HepG2 (cell line): ENCODE results near the gene SKP2. TPM values are rescaled to one million over a fixed set of nuclear protein-coding genes. Genes with fewer than 3 reads are reported as not detected.

Experiments
- ARHGAP35 ChIP-seq: sonication (generic); formaldehyde crosslinking; IDR thresholded peaks from 2 replicates; pipeline ENCODE4 v1.9.0; 2022; ENCODE audit warnings: mild to moderate bottlenecking, inconsistent platforms, moderate library complexity, missing genetic modification reagents, borderline replicate concordance
- HMGXB4 ChIP-seq, 2 experiments: sonication (generic) in 1 of 2; formaldehyde crosslinking in 1 of 2; IDR thresholded peaks; 2 replicates each; pipeline versions ENCODE4 v1.4.0 to v1.6.1; 2018 to 2020; ENCODE audit warnings: missing genetic modification reagents in 2 of 2, borderline replicate concordance in 1 of 2, low read depth in 1 of 2, mild to moderate bottlenecking in 1 of 2, missing biosample characterization in 1 of 2
- MIER3 ChIP-seq: IDR thresholded peaks from 2 replicates; pipeline ENCODE4 v1.6.1; 2016; ENCODE audit warnings: missing compliant biosample characterization, borderline replicate concordance
- MXD1 ChIP-seq: sonication (generic); formaldehyde crosslinking; IDR thresholded peaks from 2 replicates; pipeline ENCODE4 v1.4.0; 2020; ENCODE audit warnings: mild to moderate bottlenecking, missing genetic modification reagents
- NFYC ChIP-seq: IDR thresholded peaks from 2 replicates; pipeline ENCODE4 v1.6.1; 2016; ENCODE audit warnings: missing genetic modification reagents, missing compliant biosample characterization
- RXRB ChIP-seq: IDR thresholded peaks from 2 replicates; pipeline ENCODE4 v1.6.1; 2016; ENCODE audit warnings: borderline replicate concordance, missing genetic modification reagents, missing compliant biosample characterization
- YEATS4 ChIP-seq: sonication (generic); formaldehyde crosslinking; IDR thresholded peaks from 2 replicates; pipeline ENCODE4 v1.4.0; 2020; ENCODE audit warnings: missing genetic modification reagents, borderline replicate concordance
- ZNF317 ChIP-seq: sonication (generic); formaldehyde crosslinking; IDR thresholded peaks from 2 replicates; pipeline ENCODE4 v1.5.0; 2020; ENCODE audit warnings: mild to moderate bottlenecking, missing genetic modification reagents
- ZNF878 ChIP-seq: sonication (generic); formaldehyde crosslinking; IDR thresholded peaks from 2 replicates; pipeline ENCODE4 v1.8.1; 2023; ENCODE audit warnings: mild to moderate bottlenecking, missing genetic modification reagents, moderate library complexity
- polyA plus RNA-seq, 8 experiments: library from polyadenylated mRNA; depleted of rRNA in 3 of 8; stranded (reverse) in 7 of 8; unstranded in 1 of 8; fragments of >200 nt; fragmentation: Illumina TruSeq in 4 of 8; extraction: Trizol in 4 of 8; gene quantifications; 2 replicates each; pipeline versions ENCODE4 v1.2.1 to v1.2.3, GENCODE V29; 2011 to 2016; ENCODE audit warnings: low read depth in 4 of 8, missing spikeins in 1 of 8, mixed read lengths in 1 of 8; ENCODE audit not compliant: insufficient read depth in 1 of 8
- total RNA-seq, 5 experiments: library from RNA; depleted of rRNA; stranded (reverse); fragments of >200 nt; fragmentation: Illumina TruSeq; extraction: Trizol; gene quantifications; 2 replicates each; pipeline ENCODE4 v1.2.3, GENCODE V29; 2016; ENCODE audit warnings: low read depth in 1 of 5
- TF ChIP-seq, protein P1 (sequence below): sonication (generic); formaldehyde crosslinking; IDR thresholded peaks from 2 replicates; pipeline ENCODE4; 2020; ENCODE audit warnings: missing genetic modification reagents, mild to moderate bottlenecking, borderline replicate concordance
- TF ChIP-seq, protein P2 (sequence below), 2 experiments: fragments of 450-650 bp in 1 of 2; sonication (generic) in 1 of 2; formaldehyde crosslinking in 1 of 2; IDR thresholded peaks; 2 replicates each; pipeline versions ENCODE4 v1.6.1 to v1.8.0; 2016 to 2022; ENCODE audit warnings: antibody characterized with exemption in 1 of 2, mild to moderate bottlenecking in 1 of 2, missing genetic modification reagents in 1 of 2

SKP2 gene
- total and polyA plus RNA-seq, 2 of the 13 experiments (the other 11 are each of a cell fraction or from before 2014, with no cell fraction given): 29.6 to 84.1 TPM

- TF ChIP-seq HMGXB4 (CRISPR knock-in tag; IDR thresholded peaks at IDR 0.05; ENCODE audit: borderline replicate concordance in 1 of 2, low read depth in 1 of 2): peak; percentile 56 to 76; a peak in 3 of 4 replicates
- peak; percentile 73; the same call in 1 of the 2 replicates for TF ChIP-seq MIER3 (CRISPR knock-in tag)
- peak; percentile 58 for TF ChIP-seq NFYC
- TF ChIP-seq, protein P1, sequence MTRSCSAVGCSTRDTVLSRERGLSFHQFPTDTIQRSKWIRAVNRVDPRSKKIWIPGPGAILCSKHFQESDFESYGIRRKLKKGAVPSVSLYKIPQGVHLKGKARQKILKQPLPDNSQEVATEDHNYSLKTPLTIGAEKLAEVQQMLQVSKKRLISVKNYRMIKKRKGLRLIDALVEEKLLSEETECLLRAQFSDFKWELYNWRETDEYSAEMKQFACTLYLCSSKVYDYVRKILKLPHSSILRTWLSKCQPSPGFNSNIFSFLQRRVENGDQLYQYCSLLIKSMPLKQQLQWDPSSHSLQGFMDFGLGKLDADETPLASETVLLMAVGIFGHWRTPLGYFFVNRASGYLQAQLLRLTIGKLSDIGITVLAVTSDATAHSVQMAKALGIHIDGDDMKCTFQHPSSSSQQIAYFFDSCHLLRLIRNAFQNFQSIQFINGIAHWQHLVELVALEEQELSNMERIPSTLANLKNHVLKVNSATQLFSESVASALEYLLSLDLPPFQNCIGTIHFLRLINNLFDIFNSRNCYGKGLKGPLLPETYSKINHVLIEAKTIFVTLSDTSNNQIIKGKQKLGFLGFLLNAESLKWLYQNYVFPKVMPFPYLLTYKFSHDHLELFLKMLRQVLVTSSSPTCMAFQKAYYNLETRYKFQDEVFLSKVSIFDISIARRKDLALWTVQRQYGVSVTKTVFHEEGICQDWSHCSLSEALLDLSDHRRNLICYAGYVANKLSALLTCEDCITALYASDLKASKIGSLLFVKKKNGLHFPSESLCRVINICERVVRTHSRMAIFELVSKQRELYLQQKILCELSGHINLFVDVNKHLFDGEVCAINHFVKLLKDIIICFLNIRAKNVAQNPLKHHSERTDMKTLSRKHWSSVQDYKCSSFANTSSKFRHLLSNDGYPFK: peak; percentile 71; the same call in 1 of the 2 replicates
- TF ChIP-seq ARHGAP35 (CRISPR knock-in tag): peak; percentile 74; the same call in 1 of the 2 replicates
- TF ChIP-seq ZNF878 (CRISPR knock-in tag): 0 out of 2 replicates have a peak, but pooled peaks have one; percentile 16
- peak; percentile 85 for TF ChIP-seq MXD1 (CRISPR knock-in tag)
- peak; percentile 51 for TF ChIP-seq YEATS4 (CRISPR knock-in tag)
- TF ChIP-seq, protein P2, sequence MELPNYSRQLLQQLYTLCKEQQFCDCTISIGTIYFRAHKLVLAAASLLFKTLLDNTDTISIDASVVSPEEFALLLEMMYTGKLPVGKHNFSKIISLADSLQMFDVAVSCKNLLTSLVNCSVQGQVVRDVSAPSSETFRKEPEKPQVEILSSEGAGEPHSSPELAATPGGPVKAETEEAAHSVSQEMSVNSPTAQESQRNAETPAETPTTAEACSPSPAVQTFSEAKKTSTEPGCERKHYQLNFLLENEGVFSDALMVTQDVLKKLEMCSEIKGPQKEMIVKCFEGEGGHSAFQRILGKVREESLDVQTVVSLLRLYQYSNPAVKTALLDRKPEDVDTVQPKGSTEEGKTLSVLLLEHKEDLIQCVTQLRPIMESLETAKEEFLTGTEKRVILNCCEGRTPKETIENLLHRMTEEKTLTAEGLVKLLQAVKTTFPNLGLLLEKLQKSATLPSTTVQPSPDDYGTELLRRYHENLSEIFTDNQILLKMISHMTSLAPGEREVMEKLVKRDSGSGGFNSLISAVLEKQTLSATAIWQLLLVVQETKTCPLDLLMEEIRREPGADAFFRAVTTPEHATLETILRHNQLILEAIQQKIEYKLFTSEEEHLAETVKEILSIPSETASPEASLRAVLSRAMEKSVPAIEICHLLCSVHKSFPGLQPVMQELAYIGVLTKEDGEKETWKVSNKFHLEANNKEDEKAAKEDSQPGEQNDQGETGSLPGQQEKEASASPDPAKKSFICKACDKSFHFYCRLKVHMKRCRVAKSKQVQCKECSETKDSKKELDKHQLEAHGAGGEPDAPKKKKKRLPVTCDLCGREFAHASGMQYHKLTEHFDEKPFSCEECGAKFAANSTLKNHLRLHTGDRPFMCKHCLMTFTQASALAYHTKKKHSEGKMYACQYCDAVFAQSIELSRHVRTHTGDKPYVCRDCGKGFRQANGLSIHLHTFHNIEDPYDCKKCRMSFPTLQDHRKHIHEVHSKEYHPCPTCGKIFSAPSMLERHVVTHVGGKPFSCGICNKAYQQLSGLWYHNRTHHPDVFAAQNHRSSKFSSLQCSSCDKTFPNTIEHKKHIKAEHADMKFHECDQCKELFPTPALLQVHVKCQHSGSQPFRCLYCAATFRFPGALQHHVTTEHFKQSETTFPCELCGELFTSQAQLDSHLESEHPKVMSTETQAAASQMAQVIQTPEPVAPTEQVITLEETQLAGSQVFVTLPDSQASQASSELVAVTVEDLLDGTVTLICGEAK (IDR thresholded peaks at IDR 0.05): no peak
- TF ChIP-seq, protein P2 (CRISPR knock-in tag; IDR thresholded peaks at IDR 0.05): peak; percentile 72; the same call in 1 of the 2 replicates
- peak; percentile 45; the same call in 1 of the 2 replicates for TF ChIP-seq RXRB (CRISPR knock-in tag)
- TF ChIP-seq ZNF317 (CRISPR knock-in tag): peak; percentile 75; the same call in 1 of the 2 replicates
Measured at GRCh38 chr5:36151434-36152323, at the start of gene SKP2, which contains the start of gene LMBRD2 (continued).
